ENCODE data around the gene DND1. TPM values are rescaled to one million over a fixed set of nuclear protein-coding genes. Genes with fewer than 3 reads are reported as not detected.
"Not testable (repeated sequence)": the region's sequence is repeated elsewhere in the genome, so short reads cannot be mapped to it uniquely, and the experiment has no call there.

Gene DND1
- total RNA-seq, 1 donor from 2014 or later = 1.2 TPM

DNA sequence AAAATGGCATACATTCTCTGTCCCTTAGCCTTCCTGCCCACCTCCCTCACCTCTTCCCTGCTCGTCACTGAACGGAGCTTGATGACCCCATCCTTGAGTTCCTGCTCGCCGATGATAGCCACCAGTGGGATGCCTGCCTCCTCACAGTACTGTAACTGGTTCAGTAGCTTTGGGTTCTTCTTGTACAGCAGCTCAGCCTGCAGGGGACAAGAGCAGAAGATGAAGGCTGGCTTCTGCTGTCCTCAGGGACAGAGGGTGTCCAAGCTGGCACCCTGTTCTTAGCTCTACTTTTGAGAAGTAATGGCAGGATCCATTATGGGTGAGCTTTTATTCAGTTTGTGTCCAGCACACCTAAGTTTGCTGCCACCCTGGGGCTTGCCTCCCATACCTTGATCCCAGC lies 1.3 kb upstream of the DND1 start:
- Histone ChIP-seq H3K4me1 (no peaks in the 10 kb centered on the region), H3K4me3 (no peak overlapping the region), H3K27me3 (ENCODE audit: low read depth) (no peaks in the 10 kb centered on the region), H3K27ac (no peak overlapping the region), H3K9me3 (no peaks in the 10 kb centered on the region), H3K36me3 (peaks cover 93% of the 10 kb centered on the region)
- no peak for DNase-seq
- ATAC-seq = no peak
- TF ChIP-seq, protein P1, sequence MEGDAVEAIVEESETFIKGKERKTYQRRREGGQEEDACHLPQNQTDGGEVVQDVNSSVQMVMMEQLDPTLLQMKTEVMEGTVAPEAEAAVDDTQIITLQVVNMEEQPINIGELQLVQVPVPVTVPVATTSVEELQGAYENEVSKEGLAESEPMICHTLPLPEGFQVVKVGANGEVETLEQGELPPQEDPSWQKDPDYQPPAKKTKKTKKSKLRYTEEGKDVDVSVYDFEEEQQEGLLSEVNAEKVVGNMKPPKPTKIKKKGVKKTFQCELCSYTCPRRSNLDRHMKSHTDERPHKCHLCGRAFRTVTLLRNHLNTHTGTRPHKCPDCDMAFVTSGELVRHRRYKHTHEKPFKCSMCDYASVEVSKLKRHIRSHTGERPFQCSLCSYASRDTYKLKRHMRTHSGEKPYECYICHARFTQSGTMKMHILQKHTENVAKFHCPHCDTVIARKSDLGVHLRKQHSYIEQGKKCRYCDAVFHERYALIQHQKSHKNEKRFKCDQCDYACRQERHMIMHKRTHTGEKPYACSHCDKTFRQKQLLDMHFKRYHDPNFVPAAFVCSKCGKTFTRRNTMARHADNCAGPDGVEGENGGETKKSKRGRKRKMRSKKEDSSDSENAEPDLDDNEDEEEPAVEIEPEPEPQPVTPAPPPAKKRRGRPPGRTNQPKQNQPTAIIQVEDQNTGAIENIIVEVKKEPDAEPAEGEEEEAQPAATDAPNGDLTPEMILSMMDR (IDR thresholded peaks at IDR 0.05) = no peak
- intact Hi-C loops (cut with DNase I) = no loop called here

DNA sequence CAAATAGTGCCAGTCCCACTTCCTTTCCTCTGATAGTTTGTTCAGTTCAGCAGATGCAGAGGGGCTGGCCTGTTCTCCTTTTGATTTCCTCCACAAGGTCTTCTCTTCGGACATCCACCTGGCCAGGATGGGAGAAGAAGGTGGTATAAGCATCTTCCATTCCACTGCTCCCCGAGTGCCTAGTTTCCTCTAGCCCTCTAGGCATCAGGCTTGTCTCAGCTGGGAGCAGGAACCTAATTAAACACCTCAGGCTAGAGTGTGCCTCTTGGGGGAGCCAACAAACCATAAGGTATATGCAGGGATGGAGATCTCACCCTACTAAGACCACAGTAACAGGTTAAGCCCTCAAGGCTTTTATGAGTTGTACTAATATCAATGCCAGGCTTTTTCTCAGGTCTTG lies 835 bp upstream of the DND1 start:
- ATAC-seq = no peak
- DNase-seq = no peak
- no peaks in the 10 kb centered on the region for H3K4me1 ChIP-seq
- H3K27me3 ChIP-seq (ENCODE audit: low read depth) = no peaks in the 10 kb centered on the region
- TF ChIP-seq, protein P1 (IDR thresholded peaks at IDR 0.05) = no peak
- no peaks in the 10 kb centered on the region for H3K9me3 ChIP-seq
- no peak overlapping the region for H3K4me3 ChIP-seq
- intact Hi-C loops (cut with DNase I) = no loop called here
- H3K27ac ChIP-seq = no peak overlapping the region
- H3K36me3 ChIP-seq = peaks cover 93% of the 10 kb centered on the region

DNA sequence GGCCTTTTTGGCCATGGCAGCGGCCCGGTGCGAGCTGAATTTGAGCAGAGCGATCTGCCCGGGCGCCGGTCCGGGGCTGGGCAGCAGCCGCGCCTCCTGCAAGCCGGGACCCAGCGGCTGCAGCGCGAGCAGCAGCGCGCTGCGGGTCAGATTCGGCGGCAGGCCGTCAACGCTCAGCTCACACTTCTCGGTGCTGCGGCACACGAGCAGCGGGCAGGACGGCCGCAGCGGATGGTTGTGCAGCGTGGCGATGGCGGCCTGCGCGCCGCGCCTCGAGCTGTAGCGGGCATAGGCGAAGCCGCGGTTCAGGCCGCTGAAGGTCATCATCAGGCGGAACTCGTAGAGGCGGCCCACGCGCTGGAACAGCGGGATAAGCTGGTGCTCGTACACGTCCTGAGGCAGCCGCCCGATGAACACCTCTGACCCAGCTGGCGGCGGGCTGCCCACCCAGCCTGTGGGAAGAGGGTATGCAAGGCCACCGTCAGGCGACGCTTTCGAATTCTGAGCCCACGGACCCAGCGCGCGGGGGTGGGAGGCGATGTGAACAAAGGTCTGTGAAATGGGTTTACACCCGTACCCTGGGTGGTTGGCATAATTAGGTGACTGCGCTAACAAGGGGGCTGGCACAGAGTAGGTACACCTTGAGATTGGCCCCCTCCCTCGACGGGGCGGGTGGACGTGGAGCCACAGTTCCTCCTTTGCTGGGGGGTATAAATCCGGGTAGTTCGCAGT lies 755 bp downstream of the DND1 start:
- ATAC-seq (peak; percentile 28 to 54), DNase-seq (peak; percentile 64)
- Histone ChIP-seq H3K27ac (no peak overlapping the region), H3K27me3 (ENCODE audit: low read depth) (no peaks in the 10 kb centered on the region), H3K4me3 (no peak overlapping the region), H3K4me1 (no peaks in the 10 kb centered on the region), H3K36me3 (peaks cover 93% of the 10 kb centered on the region), H3K9me3 (no peaks in the 10 kb centered on the region)
- TF ChIP-seq, protein P1 (IDR thresholded peaks at IDR 0.05) = no peak
- intact Hi-C loops (cut with DNase I) = no loop called here

DNA sequence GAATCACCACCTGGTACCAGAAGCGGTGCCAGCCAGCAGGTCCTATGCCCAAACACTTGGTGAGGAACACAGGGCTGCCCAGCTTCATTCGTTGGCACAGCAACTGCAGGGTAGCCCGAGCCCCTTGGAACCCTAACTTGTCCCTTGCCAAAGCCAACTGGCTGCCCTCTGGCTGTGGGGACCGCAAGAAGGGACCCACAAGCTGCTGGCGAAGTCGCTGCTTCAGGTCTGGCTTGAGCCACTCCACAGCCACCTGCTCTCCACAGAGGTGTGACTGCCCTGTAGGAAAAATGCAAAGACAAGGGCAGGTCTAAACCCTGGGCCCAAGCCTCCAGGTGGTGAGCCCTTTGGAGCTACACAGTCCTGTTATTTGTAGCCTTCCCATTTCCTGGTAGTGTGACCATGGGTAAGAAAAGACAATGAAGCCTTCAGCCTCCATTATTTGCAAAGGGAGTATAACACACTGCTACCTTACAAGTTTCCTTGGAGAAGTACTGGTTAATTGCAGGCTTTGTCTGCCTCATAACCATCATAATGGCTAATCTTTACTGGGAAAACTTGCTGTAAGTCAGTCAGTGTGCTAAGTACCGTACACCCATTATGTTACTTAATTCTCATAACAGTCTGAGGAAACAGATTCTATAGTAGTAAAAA lies 1.8 kb downstream of the DND1 start:
- intact Hi-C loops (cut with DNase I) = no loop called here
- DNase-seq (no peak), ATAC-seq (no peak)
- TF ChIP-seq, protein P1 (IDR thresholded peaks at IDR 0.05) = no peak
- peaks cover 87% of the 10 kb centered on the region for H3K36me3 ChIP-seq
- no peaks in the 10 kb centered on the region for H3K27me3 ChIP-seq (ENCODE audit: low read depth)
- no peaks in the 10 kb centered on the region for H3K9me3 ChIP-seq
- H3K4me1 ChIP-seq = peaks cover 6% of the 10 kb centered on the region
- H3K4me3 ChIP-seq = no peak overlapping the region
- H3K27ac ChIP-seq = no peak overlapping the region

DNA sequence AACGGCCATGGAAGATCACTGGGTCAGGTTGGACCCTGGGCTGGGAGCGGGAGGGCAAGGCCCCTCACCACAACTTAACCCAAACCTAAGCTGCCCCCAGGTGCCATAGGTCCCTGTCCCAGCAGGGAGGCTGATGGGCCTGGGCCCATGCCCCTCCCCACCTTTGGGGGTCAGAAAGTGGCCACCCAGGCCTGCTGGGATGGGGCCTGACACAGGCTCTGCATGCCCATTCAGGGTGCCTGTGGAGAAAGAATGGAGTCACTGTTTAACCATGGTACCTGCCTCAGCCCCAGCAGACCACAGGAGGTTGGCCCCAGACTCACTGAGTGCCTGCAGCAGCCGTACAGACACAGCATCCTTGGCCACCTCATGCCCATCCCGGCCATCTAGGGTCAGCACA lies 2.3 kb downstream of the DND1 start:
- peaks cover 11% of the 10 kb centered on the region for H3K4me1 ChIP-seq
- intact Hi-C loops (cut with DNase I); H3K27ac ChIP-seq; H3K4me3 ChIP-seq; H3K27me3 ChIP-seq (ENCODE audit: low read depth); DNase-seq; H3K9me3 ChIP-seq: not testable (repeated sequence)
- peaks cover 82% of the 10 kb centered on the region for H3K36me3 ChIP-seq
- ATAC-seq = peak in 1 of 2 donors; percentile 35
